Body of pancreas (tissue), 4 donors: ENCODE data around the gene LRCH2. TPM values are rescaled to one million over a fixed set of nuclear protein-coding genes. Genes with fewer than 3 reads are reported as not detected.

Source experiments
- ATAC-seq: fragments of 150-250 bp; one replicate; pipeline ENCODE4 v1.9.1; 2016
- DNase-seq, 4 donors: peaks; one replicate each; pipeline ENCODE4 v3.0.0-alpha.2; 2019
- H3K27ac ChIP-seq, 4 donors: fragments of 200-600 bp; sonication (generic); 1 replicate in 3 of 4; 2 replicates in 1 of 4; pipeline versions ENCODE4 v1.5.1 to v1.6.1; 2016 to 2019; ENCODE audit warnings: mild to moderate bottlenecking in 1 of 4, mixed read lengths in 1 of 4, moderate library complexity in 1 of 4
- H3K27me3 ChIP-seq, 2 donors: fragments of 200-600 bp; sonication (generic); one replicate each; pipeline ENCODE4 v1.6.0; 2016; ENCODE audit warnings: mild to moderate bottlenecking in 1 of 2
- H3K36me3 ChIP-seq, 2 donors: fragments of 200-600 bp; sonication (generic); replicated peaks in 1 of 2; 2 replicates each; pipeline ENCODE4 v1.5.1; 2016; ENCODE audit warnings: low read depth in 2 of 2; ENCODE audit not compliant: insufficient read depth in 1 of 2
- H3K4me1 ChIP-seq: fragments of 200-600 bp; sonication (generic); one replicate; pipeline ENCODE4 v1.6.0; 2016
- H3K4me3 ChIP-seq, 2 donors: fragments of 200-600 bp; sonication (generic); 1 replicate in 1 of 2; 2 replicates in 1 of 2; pipeline ENCODE4 v1.5.1; 2016 to 2019
- H3K9me3 ChIP-seq, 3 donors: fragments of 200-600 bp; sonication (generic); 1 replicate in 2 of 3; 2 replicates in 1 of 3; pipeline ENCODE4 v1.5.1; 2016
- POLR2A ChIP-seq, 3 donors: fragments of 450-650 bp; IDR thresholded peaks; one replicate each; pipeline ENCODE4 v1.6.1; 2016; ENCODE audit warnings: antibody characterized with exemption in 3 of 3, mild to moderate bottlenecking in 2 of 3
- WGBS, 2 donors: methylation state at CpG; one replicate each; pipeline ENCODE4 v1.1.5; 2017; 5-methylcytosine and 5-hydroxymethylcytosine counted together
- intact Hi-C: fragments of 100-400 bp; cut with DNase I; formaldehyde crosslinking; loops from one replicate; pipeline ENCODE4 v1.15.1; 2023
- total RNA-seq, 2 donors: library from RNA; depleted of rRNA; stranded (reverse); fragments of >200 nt; gene quantifications; one replicate each; pipeline ENCODE4 v1.1.0, GENCODE V29; 2016
- TF ChIP-seq, protein P1 (sequence below), 7 experiments: fragments of 450-650 bp in 4 of 7; fragments of 200-600 bp in 3 of 7; sonication (generic) in 3 of 7; IDR thresholded peaks; one replicate each; pipeline ENCODE4 v1.5.1; 2016 to 2019; ENCODE audit warnings: antibody characterized with exemption in 7 of 7

LRCH2 gene
- total RNA-seq, 2 donors from 2014 or later = 0.33 to 1.3 TPM

DNA sequence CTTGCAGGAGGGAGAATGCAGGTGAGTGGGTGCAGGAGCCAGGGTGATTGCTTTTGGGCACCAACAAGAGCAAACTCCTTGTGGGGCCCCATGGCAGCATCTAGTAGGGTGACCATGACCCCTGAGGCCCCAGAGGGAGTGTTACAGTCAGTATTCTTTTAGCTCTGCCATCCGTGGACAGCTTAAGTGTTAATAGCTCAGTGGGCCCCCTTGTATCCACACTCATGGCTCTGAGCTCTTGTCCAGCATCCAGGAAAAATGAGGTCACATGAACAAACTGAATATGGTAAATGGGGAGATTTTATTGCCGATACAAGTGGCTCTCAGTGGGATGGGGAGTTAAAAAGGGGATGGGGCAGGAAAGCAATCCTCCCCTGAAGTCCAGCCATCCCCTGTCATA is 27.3 kb upstream of the LRCH2 start:
- Histone ChIP-seq H3K9me3 (no peaks in the 10 kb centered on the region), H3K27ac (no peak overlapping the region), H3K4me3 (no peak overlapping the region), H3K27me3 (no peaks in the 10 kb centered on the region), H3K4me1 (no peaks in the 10 kb centered on the region), H3K36me3 (no peaks in the 10 kb centered on the region)
- intact Hi-C loops = no loop called here
- DNase-seq (no peak), ATAC-seq (no peak)
- 50 to 90% methylated on average over 1 to 2 of the region's 2 CpGs for WGBS, 2 donors
- TF ChIP-seq POLR2A (IDR thresholded peaks at IDR 0.05) = no peak
- TF ChIP-seq, protein P1, sequence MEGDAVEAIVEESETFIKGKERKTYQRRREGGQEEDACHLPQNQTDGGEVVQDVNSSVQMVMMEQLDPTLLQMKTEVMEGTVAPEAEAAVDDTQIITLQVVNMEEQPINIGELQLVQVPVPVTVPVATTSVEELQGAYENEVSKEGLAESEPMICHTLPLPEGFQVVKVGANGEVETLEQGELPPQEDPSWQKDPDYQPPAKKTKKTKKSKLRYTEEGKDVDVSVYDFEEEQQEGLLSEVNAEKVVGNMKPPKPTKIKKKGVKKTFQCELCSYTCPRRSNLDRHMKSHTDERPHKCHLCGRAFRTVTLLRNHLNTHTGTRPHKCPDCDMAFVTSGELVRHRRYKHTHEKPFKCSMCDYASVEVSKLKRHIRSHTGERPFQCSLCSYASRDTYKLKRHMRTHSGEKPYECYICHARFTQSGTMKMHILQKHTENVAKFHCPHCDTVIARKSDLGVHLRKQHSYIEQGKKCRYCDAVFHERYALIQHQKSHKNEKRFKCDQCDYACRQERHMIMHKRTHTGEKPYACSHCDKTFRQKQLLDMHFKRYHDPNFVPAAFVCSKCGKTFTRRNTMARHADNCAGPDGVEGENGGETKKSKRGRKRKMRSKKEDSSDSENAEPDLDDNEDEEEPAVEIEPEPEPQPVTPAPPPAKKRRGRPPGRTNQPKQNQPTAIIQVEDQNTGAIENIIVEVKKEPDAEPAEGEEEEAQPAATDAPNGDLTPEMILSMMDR (IDR thresholded peaks at IDR 0.05) = no peak

DNA sequence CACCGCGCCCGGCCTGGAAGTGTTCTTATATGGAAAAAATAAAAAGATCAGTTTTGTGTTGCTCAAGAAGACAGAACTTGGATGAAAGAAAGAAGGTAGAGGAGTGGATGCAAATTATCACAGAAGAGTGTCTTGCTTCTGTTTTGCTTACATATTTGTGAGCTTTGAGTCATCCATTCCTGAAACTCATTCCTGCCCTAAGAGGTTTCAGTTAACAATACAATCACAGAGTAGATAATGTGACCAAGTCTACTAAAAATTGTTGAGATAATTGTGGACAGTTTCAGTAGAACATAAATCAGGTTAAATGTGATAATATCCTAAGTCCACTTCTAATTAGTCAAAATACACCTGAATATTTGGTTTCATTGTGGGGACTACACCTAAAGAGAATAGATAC is 26.4 kb upstream of the LRCH2 start:
- Histone ChIP-seq H3K36me3 (no peaks in the 10 kb centered on the region), H3K9me3 (no peaks in the 10 kb centered on the region), H3K4me3 (no peak overlapping the region), H3K27ac (no peak overlapping the region), H3K4me1 (no peaks in the 10 kb centered on the region), H3K27me3 (no peaks in the 10 kb centered on the region)
- intact Hi-C loops = no loop called here
- DNase-seq (no peak), ATAC-seq (no peak)
- TF ChIP-seq, protein P1 (IDR thresholded peaks at IDR 0.05) = no peak
- no peak for TF ChIP-seq POLR2A (IDR thresholded peaks at IDR 0.05)
- 87 to 100% methylated on average over 3 of the region's 3 CpGs for WGBS, 2 donors

DNA sequence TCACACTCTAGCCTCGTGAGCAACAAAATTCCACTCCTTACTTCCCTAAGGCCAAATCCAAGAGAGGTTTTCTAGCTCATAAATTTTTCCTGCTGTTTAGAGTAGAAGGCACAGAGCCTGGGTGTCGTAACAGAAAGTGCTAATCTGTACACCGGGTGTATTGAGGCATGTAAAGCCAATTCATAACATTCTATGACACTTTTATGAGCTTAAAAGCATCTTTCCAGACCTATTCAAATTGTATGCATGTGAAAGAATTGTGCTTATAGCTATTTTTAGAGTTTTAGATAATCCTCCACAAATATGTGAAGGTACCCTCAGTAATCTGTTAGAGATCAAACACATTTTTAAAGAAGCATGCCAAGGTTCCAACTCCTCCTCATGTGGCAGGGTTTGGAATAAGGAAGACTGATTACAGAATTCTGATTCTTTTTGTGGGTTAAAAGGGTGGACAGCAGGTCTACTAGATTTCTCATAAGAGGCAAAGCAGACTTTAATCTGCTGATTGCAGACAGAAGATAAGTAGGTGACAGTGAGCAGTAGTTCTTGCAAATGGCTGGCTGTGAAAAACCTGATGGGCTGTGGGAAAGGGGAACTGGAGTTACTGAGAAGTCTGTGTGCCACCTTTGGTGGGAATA is 25.5 kb upstream of the LRCH2 start:
- H3K27ac ChIP-seq = no peak overlapping the region
- 41 to 50% methylated on average over 3 of the region's 3 CpGs for WGBS, 2 donors
- ATAC-seq = no peak

DNA sequence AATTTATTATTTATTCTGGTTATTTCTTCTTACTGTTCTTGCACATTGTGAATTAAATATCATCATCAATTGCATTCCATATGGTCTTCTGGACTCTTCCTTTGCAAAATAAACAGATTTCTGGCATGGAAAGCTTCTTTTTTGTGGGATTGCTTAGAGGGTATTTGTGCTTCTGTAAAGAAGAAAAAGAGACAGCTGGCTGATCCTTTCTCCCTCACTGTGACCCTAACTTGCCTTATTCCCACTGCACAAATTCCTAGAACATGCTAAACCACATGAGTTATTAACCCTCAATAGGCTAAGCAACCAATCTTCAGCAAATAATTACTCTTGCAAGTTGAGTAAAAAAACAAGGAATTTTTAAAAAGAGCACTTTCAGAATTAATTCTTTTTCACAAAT is 23.8 kb upstream of the LRCH2 start:
- no peak for ATAC-seq
- TF ChIP-seq, protein P1 (IDR thresholded peaks at IDR 0.05) = no peak
- TF ChIP-seq POLR2A (IDR thresholded peaks at IDR 0.05) = no peak
- no peaks in the 10 kb centered on the region for H3K27me3 ChIP-seq
- H3K27ac ChIP-seq = no peak overlapping the region
- H3K4me1 ChIP-seq = no peaks in the 10 kb centered on the region
- intact Hi-C loops = no loop called here
- DNase-seq = no peak
- no peaks in the 10 kb centered on the region for H3K9me3 ChIP-seq
- no peak overlapping the region for H3K4me3 ChIP-seq
- H3K36me3 ChIP-seq = no peaks in the 10 kb centered on the region

More for the DNA sequence above, 25.5 kb upstream of the LRCH2 start:
- H3K9me3 ChIP-seq = no peaks in the 10 kb centered on the region
- intact Hi-C loops = no loop called here
- DNase-seq = no peak
- H3K4me1 ChIP-seq = no peaks in the 10 kb centered on the region
- no peaks in the 10 kb centered on the region for H3K27me3 ChIP-seq
- no peak overlapping the region for H3K4me3 ChIP-seq
- no peaks in the 10 kb centered on the region for H3K36me3 ChIP-seq
- no peak for TF ChIP-seq POLR2A (IDR thresholded peaks at IDR 0.05)
- TF ChIP-seq, protein P1 (IDR thresholded peaks at IDR 0.05) = no peak

DNA sequence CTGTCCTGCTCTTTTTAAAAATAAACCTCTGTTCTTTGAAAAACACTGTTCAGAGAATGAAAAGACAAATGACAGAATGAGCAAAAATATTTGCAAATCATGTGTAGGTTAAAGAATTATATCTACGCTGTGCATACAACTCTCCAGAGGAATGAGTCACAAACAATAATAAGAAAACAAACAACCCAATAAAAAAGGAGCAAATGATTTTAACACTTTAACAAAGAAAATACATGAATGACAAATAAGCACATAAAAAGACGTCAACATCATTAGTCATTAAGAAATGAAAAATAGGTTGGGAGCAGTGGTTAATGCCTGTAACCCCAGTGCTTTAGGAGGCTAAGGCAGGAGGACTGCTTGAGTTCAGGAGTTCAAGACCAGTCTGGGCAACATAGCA is 21.1 kb upstream of the LRCH2 start:
- Histone ChIP-seq H3K4me1 (no peaks in the 10 kb centered on the region), H3K27ac (no peak overlapping the region), H3K36me3 (no peaks in the 10 kb centered on the region), H3K4me3 (no peak overlapping the region), H3K27me3 (no peaks in the 10 kb centered on the region), H3K9me3 (no peaks in the 10 kb centered on the region)
- ATAC-seq (no peak), DNase-seq (no peak)
- 60 to 61% methylated on average over 2 of the region's 2 CpGs for WGBS, 2 donors
- intact Hi-C loops = no loop called here
- TF ChIP-seq, protein P1 (IDR thresholded peaks at IDR 0.05) = no peak
- no peak for TF ChIP-seq POLR2A (IDR thresholded peaks at IDR 0.05)
